Ectodermal cell (in vitro differentiated cells): ENCODE results near the gene ADORA3.

Source experiments
- H3K27ac ChIP-seq: 2 replicates; pipeline ENCODE4 v1.7.0; 2013; ENCODE audit warnings: mild to moderate bottlenecking, low read depth, low read length; ENCODE audit not compliant: insufficient read depth, poor library complexity, severe bottlenecking
- H3K27me3 ChIP-seq: 2 replicates; pipeline ENCODE4 v1.7.0; 2013; ENCODE audit warnings: mild to moderate bottlenecking, low read length; ENCODE audit not compliant: insufficient read depth, control insufficient read depth, poor library complexity, severe bottlenecking
- H3K36me3 ChIP-seq: one replicate; pipeline ENCODE4 v1.7.0; 2013; ENCODE audit warnings: low read length; ENCODE audit not compliant: control insufficient read depth, insufficient read depth
- H3K4me1 ChIP-seq: one replicate; pipeline ENCODE4 v1.7.0; 2013; ENCODE audit warnings: low read length; ENCODE audit not compliant: control insufficient read depth, insufficient read depth
- H3K4me3 ChIP-seq: 2 replicates; pipeline ENCODE4 v1.7.0; 2013; ENCODE audit warnings: low read depth, low read length, control low read depth; ENCODE audit not compliant: insufficient read depth
- H3K9me3 ChIP-seq: 2 replicates; pipeline ENCODE4 v1.7.0; 2013; ENCODE audit warnings: mild to moderate bottlenecking, low read length, moderate library complexity; ENCODE audit not compliant: control insufficient read depth
- WGBS, 2 experiments: methylation state at CpG; one replicate each; pipeline ENCODE4 v1.1.7; 2013; ENCODE audit warnings: missing lambda C conversion rate in 2 of 2; 5-methylcytosine and 5-hydroxymethylcytosine counted together

Gene ADORA3

DNA sequence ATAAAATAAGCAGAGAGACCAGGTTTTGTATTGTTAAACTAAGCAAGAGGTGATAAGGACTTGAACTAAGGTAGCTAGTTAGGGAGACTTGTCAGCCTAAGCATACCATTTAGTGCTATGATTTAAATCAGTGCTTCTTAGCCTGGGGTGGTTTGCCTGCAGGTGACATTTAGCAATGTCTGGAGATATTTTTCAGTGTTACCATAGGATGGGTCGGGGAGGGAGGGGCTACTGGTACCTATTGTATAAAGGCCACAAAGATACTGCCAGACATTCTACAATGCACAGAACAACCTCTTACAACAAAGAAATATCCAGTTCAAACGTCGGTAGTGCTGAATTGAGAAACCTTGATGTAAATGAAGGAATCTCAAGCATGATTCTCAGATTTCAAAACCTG lies 50.9 kb downstream of the ADORA3 start:
- WGBS, 2 experiments: 89 to 92% methylated on average over 2 to 3 of the region's 3 CpGs
- H3K36me3 ChIP-seq: peaks cover 4% of the 10 kb centered on the region

DNA sequence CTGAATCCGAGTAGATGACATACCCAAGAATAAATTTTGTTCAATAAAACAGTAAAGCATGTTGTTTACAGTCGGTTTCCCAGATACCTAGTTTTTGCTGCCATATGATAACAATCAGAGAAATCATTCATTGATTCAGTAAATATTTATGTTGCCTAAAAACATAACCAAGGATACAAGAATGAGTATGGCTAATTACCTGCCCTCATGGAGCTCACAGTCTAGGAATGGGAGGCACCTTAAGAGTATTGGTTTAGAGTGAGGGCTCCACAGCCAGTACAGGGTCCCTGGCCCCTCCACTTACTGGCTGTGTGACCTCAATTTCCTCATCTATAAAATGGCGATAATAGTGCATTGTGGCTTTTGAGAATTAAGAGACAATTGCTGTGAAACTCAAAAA lies 53.2 kb downstream of the ADORA3 start:
- Histone ChIP-seq H3K27me3 (no peaks in the 10 kb centered on the region), H3K27ac (no peak overlapping the region), H3K4me3 (peak overlapping the region; percentile 97), H3K36me3 (peaks cover 12% of the 10 kb centered on the region), H3K9me3 (no peaks in the 10 kb centered on the region), H3K4me1 (peaks cover 10% of the 10 kb centered on the region)
- 62 to 67% methylated on average over 2 to 3 of the region's 3 CpGs for WGBS, 2 experiments

More for the DNA sequence above, 50.9 kb downstream of the ADORA3 start:
- Histone ChIP-seq H3K4me3 (no peak overlapping the region), H3K27ac (no peak overlapping the region), H3K9me3 (no peaks in the 10 kb centered on the region), H3K4me1 (peaks cover 10% of the 10 kb centered on the region), H3K27me3 (no peaks in the 10 kb centered on the region)

DNA sequence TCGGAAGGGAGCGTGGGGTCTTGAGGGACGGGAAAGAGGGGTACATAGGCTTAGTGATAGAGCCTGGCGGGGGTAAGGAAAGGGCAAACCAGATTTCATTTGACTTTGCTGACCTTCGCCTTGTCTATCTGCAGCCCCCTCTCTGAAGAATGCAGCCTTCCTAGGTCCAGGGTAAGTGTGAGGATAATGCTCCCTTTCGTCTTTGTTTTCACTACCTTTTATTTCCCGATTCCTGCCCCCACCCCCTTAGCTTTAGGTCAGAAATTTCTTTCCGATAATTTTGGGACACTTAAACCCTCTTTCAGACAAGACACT lies 53.8 kb downstream of the ADORA3 start:
- Histone ChIP-seq H3K27ac (peak overlapping the region; percentile 50), H3K27me3 (no peaks in the 10 kb centered on the region), H3K36me3 (peaks cover 17% of the 10 kb centered on the region), H3K4me3 (peak overlapping the region; percentile 97), H3K9me3 (no peaks in the 10 kb centered on the region), H3K4me1 (peaks cover 10% of the 10 kb centered on the region)
- 0% methylated on average over 8 of the region's 8 CpGs for WGBS, 2 experiments
